Endothelial cell of umbilical vein (primary cell): ENCODE results near the gene KPTN. TPM values are rescaled to one million over a fixed set of nuclear protein-coding genes. Genes with fewer than 3 reads are reported as not detected.

Source experiments
- BruUV-seq: library from RNA; stranded (reverse); fragments of 400-500 nt; replicated peaks from 2 replicates; lab custom pipeline; 2021; lab: Mats Ljungman, UMichigan
- CTCF ChIA-PET: fragments of 300-600, 350-600 bp; sonication (Branson Sonifier 250); formaldehyde crosslinking; loops from one replicate; lab custom pipeline; 2021; ENCODE audit warnings: antibody characterized with exemption, inconsistent platforms; lab: Charles Lee
- POLR2A ChIA-PET: fragments of 300-600, 350-600 bp; sonication (Branson Sonifier 250); formaldehyde crosslinking; loops from one replicate; lab custom pipeline; 2021; ENCODE audit warnings: antibody characterized with exemption, inconsistent platforms; lab: Charles Lee
- DNase-seq: peaks from one replicate; pipeline ENCODE4 v3.0.0-alpha.2; 2011; ENCODE audit warnings: low read depth, low spot score
- FAIRE-seq: peaks from 2 replicates; lab custom pipeline; 2011; peaks lifted over from hg19 to GRCh38; lab: Jason Lieb, UNC
- H2AFZ ChIP-seq: 2 replicates; pipeline ENCODE4 v1.6.0; 2012; ENCODE audit warnings: low read depth, low read length, control low read depth, inconsistent platforms
- H3K27ac ChIP-seq: 2 replicates; pipeline ENCODE4 v1.5.1; 2011; ENCODE audit warnings: low read depth, mild to moderate bottlenecking, control low read depth, low read length, moderate library complexity; ENCODE audit not compliant: insufficient read depth
- H3K27me3 ChIP-seq, 2 experiments: 2 replicates each; pipeline versions ENCODE4 v1.6.0 to v1.6.1; 2011; ENCODE audit warnings: low read length in 2 of 2, mixed read lengths in 1 of 2; ENCODE audit not compliant: control insufficient read depth in 2 of 2, insufficient read depth in 2 of 2
- H3K36me3 ChIP-seq, 2 experiments: 2 replicates in 1 of 2; 3 replicates in 1 of 2; pipeline ENCODE4 v1.5.1; 2011; ENCODE audit warnings: low read length in 2 of 2, mild to moderate bottlenecking in 1 of 2, moderate library complexity in 1 of 2; ENCODE audit not compliant: control insufficient read depth in 2 of 2, insufficient read depth in 2 of 2; ENCODE audit errors: extremely low read depth in 1 of 2
- H3K4me1 ChIP-seq: 3 replicates; pipeline ENCODE4 v1.5.1; 2011; ENCODE audit warnings: mild to moderate bottlenecking, low read length; ENCODE audit not compliant: control insufficient read depth, insufficient read depth; ENCODE audit errors: extremely low read depth
- H3K4me2 ChIP-seq: 2 replicates; pipeline ENCODE4 v1.6.1; 2011; ENCODE audit warnings: low read length, control low read depth, mixed read lengths; ENCODE audit not compliant: insufficient read depth
- H3K4me3 ChIP-seq, 3 experiments: fragments of 200-600 bp in 1 of 3; sonication (generic), shearing (Covaris generic) in 1 of 3; replicated peaks in 1 of 3; 2 replicates each; pipeline ENCODE4 v1.5.1; 2011 to 2016; ENCODE audit warnings: control low read depth in 3 of 3, low read length in 3 of 3, mild to moderate bottlenecking in 2 of 3, inconsistent platforms in 1 of 3, low read depth in 1 of 3, moderate library complexity in 1 of 3; ENCODE audit not compliant: insufficient read depth in 1 of 3
- H3K79me2 ChIP-seq: 2 replicates; pipeline ENCODE4 v1.6.0; 2012; ENCODE audit warnings: low read length, inconsistent platforms; ENCODE audit not compliant: control insufficient read depth, insufficient read depth
- H3K9ac ChIP-seq: replicated peaks from 2 replicates; pipeline ENCODE3; 2011; ENCODE audit warnings: low read length, control low read depth; ENCODE audit not compliant: insufficient read depth; ENCODE audit errors: extremely low read depth
- H3K9me1 ChIP-seq: replicated peaks from 3 replicates; pipeline ENCODE4 v1.6.0; 2011; ENCODE audit warnings: mild to moderate bottlenecking, low read length; ENCODE audit not compliant: control insufficient read depth, insufficient read depth; ENCODE audit errors: extremely low read depth
- H3K9me3 ChIP-seq: replicated peaks from 2 replicates; pipeline ENCODE4 v1.5.1; 2012; ENCODE audit warnings: low read length, inconsistent platforms; ENCODE audit not compliant: control insufficient read depth, insufficient read depth
- H4K20me1 ChIP-seq: replicated peaks from 2 replicates; pipeline ENCODE3; 2011; ENCODE audit warnings: mild to moderate bottlenecking, low read length; ENCODE audit not compliant: control insufficient read depth, insufficient read depth; ENCODE audit errors: extremely low read depth
- EZH2 ChIP-seq: IDR thresholded peaks from 2 replicates; pipeline ENCODE4 v1.6.1; 2012; ENCODE audit warnings: borderline replicate concordance, low read depth, mild to moderate bottlenecking, moderate library complexity, low read length, inconsistent platforms; ENCODE audit not compliant: severe bottlenecking
- FOS ChIP-seq: IDR thresholded peaks from 2 replicates; pipeline ENCODE4 v1.6.1; 2011; ENCODE audit warnings: mild to moderate bottlenecking, low read length, moderate library complexity, borderline replicate concordance; ENCODE audit not compliant: insufficient read depth
- GATA2 ChIP-seq: IDR thresholded peaks from 2 replicates; pipeline ENCODE4 v1.7.0; 2011; ENCODE audit warnings: low read depth, mild to moderate bottlenecking, moderate library complexity, mixed read lengths, low read length; ENCODE audit not compliant: insufficient read length, insufficient read depth
- JUN ChIP-seq: IDR thresholded peaks from 2 replicates; pipeline ENCODE4 v1.6.1; 2011; ENCODE audit warnings: borderline replicate concordance, low read depth; ENCODE audit not compliant: insufficient read length, insufficient read depth
- MYC ChIP-seq: IDR thresholded peaks from one replicate; pipeline ENCODE4 v1.6.1; 2011; ENCODE audit warnings: mild to moderate bottlenecking, low read depth, low read length
- POLR2A ChIP-seq: IDR thresholded peaks from 2 replicates; pipeline ENCODE4 v1.6.1; 2012; ENCODE audit warnings: low read depth, mild to moderate bottlenecking, control low read depth, low read length
- POLR2AphosphoS5 ChIP-seq: IDR thresholded peaks from 2 replicates; pipeline ENCODE4 v1.6.1; 2012; ENCODE audit warnings: low read depth, mild to moderate bottlenecking, control low read depth, low read length, moderate library complexity; ENCODE audit not compliant: insufficient read depth
- dilution Hi-C: fragments of 300-500 bp; cut with MboI; formaldehyde crosslinking; loops from one replicate; pipeline ENCODE4 v1.15.0; 2019; ENCODE audit warnings: low sequenced_read_pairs; ENCODE audit not compliant: extremely low pct_ligation_motif_present
- intact Hi-C: fragments of 100-400 bp; cut with micrococcal nuclease; formaldehyde crosslinking; loops from one replicate; pipeline ENCODE4 v1.10.0; 2022
- polyA plus RNA-seq, 4 experiments: library from polyadenylated mRNA; depleted of rRNA in 3 of 4; stranded (reverse) in 3 of 4; unstranded in 1 of 4; fragments of >200 nt; gene quantifications; 2 replicates each; pipeline versions ENCODE4 v1.2.1 to v1.2.3, GENCODE V29; 2011 to 2012; ENCODE audit warnings: missing spikeins in 1 of 4
- total RNA-seq: library from RNA; stranded (reverse); gene quantifications from 2 replicates; pipeline ENCODE4 v1.2.3, GENCODE V29; 2021
- TF ChIP-seq, protein P1 (sequence below), 2 donors: IDR thresholded peaks; 1 replicate in 1 of 2; 2 replicates in 1 of 2; pipeline ENCODE4 v1.5.1; 2011; ENCODE audit warnings: low read length in 2 of 2, mild to moderate bottlenecking in 2 of 2, moderate library complexity in 2 of 2, control low read depth in 1 of 2, inconsistent platforms in 1 of 2, low read depth in 1 of 2; ENCODE audit not compliant: insufficient read depth in 1 of 2; ENCODE audit errors: extremely low read depth in 1 of 2
- TF ChIP-seq, protein P2 (sequence below): IDR thresholded peaks from 2 replicates; pipeline ENCODE4 v1.6.1; 2011; ENCODE audit not compliant: insufficient read depth, insufficient read length

Gene KPTN
- total and polyA plus RNA-seq, 2 donors (not counting 3 experiments of a cell fraction or from before 2014, with no cell fraction given) = 14.7 to 15.5 TPM

DNA sequence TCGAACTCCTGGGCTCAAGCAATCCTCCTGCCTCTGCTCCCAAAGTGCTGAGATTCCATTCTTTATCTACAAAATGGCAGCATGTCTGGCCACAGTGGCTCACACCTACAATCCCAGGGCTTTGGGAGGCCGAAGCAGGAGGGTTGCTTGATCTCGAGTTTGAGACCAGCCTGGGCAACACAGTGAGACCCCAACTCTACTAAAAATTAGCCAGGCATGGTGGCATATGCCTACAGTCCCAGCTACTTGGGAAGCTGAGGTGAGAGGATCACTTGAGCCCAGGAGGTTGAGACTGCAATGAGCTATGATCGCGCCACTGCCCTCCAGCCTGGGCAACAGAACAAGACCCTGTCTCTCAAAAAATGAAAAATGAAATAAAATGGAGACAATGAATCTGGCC is 24.7 kb upstream of the KPTN start:
- TF ChIP-seq POLR2A (no peak), POLR2AphosphoS5 (no peak), EZH2 (no peak), MYC (no peak), JUN (no peak), GATA2 (no peak), FOS (no peak)
- TF ChIP-seq, protein P1, sequence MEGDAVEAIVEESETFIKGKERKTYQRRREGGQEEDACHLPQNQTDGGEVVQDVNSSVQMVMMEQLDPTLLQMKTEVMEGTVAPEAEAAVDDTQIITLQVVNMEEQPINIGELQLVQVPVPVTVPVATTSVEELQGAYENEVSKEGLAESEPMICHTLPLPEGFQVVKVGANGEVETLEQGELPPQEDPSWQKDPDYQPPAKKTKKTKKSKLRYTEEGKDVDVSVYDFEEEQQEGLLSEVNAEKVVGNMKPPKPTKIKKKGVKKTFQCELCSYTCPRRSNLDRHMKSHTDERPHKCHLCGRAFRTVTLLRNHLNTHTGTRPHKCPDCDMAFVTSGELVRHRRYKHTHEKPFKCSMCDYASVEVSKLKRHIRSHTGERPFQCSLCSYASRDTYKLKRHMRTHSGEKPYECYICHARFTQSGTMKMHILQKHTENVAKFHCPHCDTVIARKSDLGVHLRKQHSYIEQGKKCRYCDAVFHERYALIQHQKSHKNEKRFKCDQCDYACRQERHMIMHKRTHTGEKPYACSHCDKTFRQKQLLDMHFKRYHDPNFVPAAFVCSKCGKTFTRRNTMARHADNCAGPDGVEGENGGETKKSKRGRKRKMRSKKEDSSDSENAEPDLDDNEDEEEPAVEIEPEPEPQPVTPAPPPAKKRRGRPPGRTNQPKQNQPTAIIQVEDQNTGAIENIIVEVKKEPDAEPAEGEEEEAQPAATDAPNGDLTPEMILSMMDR (IDR thresholded peaks at IDR 0.05; ENCODE audit: extremely low read depth in 1 of 2, insufficient read depth in 1 of 2, low read depth in 1 of 2, low read length in 2 of 2) = no peak
- TF ChIP-seq, protein P2, sequence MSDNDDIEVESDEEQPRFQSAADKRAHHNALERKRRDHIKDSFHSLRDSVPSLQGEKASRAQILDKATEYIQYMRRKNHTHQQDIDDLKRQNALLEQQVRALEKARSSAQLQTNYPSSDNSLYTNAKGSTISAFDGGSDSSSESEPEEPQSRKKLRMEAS = no peak
- intact Hi-C loops = no loop called here
- Histone ChIP-seq H3K9me1 (no peaks in the 10 kb centered on the region), H3K9me3 (no peaks in the 10 kb centered on the region), H3K79me2 (peaks cover 64% of the 10 kb centered on the region), H3K9ac (no peak overlapping the region), H3K4me3 (no peak overlapping the region), H4K20me1 (no peaks in the 10 kb centered on the region), H3K36me3 (peaks cover under 1 to 2% of the 10 kb centered on the region in 2 experiments), H3K4me1 (peaks cover 23% of the 10 kb centered on the region), H3K4me2 (no peak overlapping the region), H2AFZ (no peak overlapping the region), H3K27ac (no peak overlapping the region), H3K27me3 (no peaks in the 10 kb centered on the region)
- dilution Hi-C loops = no loop called here
- FAIRE-seq (no peak), DNase-seq (no peak)
- ChIA-PET CTCF (interaction anchor here (0.9 kb wide), 1 partner anchor 189 kb away, joined by 3 read pairs; no protein-coding TSS in a partner anchor), POLR2A (no interaction called here)
- BruUV-seq = no TSS peak
